Measurements from ENCODE around the gene CSK.
"Not testable (repeated sequence)": the region's sequence is repeated elsewhere in the genome, so short reads cannot be mapped to it uniquely, and the experiment has no call there.

DNA sequence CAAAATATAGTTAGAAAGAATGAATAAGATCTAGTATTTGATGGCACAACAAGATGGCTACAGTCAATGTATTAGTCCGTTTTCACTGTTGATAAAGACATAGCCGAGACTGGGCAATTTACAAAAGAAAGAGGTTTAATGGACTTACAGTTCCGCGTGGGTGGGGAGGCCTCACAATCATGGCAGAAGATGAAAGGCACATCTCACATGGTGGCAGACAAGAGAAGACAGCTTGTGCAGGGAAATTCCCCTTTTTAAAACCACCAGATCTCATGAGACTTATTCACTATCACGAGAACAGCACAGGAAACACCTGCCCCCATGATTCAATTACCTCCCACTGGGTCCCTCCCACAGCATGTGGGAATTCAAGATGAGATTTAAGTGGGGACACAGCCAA lies 43.6 kb upstream of the CSK start:
- TF ChIP-seq, protein P1, sequence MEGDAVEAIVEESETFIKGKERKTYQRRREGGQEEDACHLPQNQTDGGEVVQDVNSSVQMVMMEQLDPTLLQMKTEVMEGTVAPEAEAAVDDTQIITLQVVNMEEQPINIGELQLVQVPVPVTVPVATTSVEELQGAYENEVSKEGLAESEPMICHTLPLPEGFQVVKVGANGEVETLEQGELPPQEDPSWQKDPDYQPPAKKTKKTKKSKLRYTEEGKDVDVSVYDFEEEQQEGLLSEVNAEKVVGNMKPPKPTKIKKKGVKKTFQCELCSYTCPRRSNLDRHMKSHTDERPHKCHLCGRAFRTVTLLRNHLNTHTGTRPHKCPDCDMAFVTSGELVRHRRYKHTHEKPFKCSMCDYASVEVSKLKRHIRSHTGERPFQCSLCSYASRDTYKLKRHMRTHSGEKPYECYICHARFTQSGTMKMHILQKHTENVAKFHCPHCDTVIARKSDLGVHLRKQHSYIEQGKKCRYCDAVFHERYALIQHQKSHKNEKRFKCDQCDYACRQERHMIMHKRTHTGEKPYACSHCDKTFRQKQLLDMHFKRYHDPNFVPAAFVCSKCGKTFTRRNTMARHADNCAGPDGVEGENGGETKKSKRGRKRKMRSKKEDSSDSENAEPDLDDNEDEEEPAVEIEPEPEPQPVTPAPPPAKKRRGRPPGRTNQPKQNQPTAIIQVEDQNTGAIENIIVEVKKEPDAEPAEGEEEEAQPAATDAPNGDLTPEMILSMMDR (conservative IDR thresholded peaks at IDR 0.05; ENCODE audit: low read depth, low read length), result not testable (repeated sequence)
- not testable (repeated sequence) for TF ChIP-seq EZH2 (IDR thresholded peaks at IDR 0.05; ENCODE audit: borderline replicate concordance, low read depth, low read length, poor library complexity, severe bottlenecking)
